SKM-1 (cell line): ENCODE data around the gene ABCC1.
A peak's percentile ranks its signal among the peaks of the same experiment; 100 is the strongest.
"Not testable (repeated sequence)": the region's sequence is repeated elsewhere in the genome, so short reads cannot be mapped to it uniquely, and the experiment has no call there.

ENCODE experiments used
- DNase-seq: peaks from one replicate; lab custom pipeline; 2025; ENCODE audit not compliant: unreplicated experiment; lab: John Stamatoyannopoulos, UW

ABCC1 gene

DNA sequence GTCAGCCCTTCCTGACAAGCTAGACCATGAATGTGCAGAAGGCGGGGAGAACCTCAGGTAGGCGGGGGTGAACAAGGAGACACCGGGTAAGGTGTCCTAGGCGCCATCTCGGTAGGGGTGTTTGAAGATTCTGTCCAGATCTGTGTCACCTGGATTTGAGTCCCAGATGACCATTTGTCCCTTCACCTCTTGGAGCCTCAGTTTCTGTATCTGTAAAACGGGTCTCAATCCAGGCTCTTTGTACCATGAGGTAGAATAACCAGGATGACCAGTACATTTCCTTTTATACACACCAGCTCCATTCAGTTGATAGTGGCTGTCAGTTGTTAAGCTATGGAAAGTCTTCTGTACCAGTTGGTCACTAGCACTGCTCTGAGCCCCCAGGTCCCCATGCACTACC, 187.2 kb downstream of the ABCC1 start:
- DNase-seq, result no peak

DNA sequence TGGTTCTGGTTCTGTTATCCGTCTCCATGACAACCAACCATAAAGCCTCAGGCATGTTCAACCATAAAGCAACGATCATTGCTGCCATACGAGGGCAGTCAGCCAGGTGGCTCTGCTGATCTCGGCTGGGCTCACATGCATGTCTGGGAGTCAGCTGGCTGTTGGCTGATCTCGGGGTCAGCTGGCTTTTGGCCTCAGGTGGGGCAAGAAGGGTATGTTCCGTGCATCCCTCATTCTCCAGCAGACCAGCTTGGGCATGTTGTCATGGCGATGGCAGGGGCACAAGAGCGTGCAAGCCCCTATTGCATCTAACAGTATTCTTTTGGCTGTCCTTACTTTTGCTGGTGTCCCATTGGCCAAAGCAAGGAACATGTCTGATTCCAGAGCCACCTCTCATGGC, 187.7 kb downstream of the ABCC1 start:
- no peak for DNase-seq

DNA sequence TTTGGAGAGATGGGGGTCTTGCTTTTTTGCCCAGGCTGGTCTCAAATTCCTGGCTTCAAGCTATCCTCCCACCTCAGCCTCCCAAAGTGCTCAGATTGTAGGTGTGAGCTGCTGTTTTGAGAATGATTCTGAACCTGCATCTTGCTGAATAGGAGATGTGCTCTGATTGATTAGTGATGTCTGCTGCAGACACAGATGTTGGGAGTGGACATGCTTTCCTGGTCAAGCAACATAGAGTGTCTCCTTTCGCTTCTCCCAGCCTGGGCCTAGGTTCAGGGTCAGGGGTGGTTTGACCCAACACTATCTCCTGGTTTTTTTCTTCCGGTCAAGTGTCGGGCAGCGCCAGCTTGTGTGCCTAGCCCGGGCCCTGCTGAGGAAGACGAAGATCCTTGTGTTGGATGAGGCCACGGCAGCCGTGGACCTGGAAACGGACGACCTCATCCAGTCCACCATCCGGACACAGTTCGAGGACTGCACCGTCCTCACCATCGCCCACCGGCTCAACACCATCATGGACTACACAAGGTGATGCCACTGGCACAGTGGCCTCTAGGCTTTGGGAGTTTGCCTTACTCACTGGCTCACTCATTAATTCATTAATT, 188.7 kb downstream of the ABCC1 start:
- no peak for DNase-seq

GRCh38 chr16:16139061-16139460, 189.6 kb downstream of the ABCC1 start:
- no peak for DNase-seq

DNA sequence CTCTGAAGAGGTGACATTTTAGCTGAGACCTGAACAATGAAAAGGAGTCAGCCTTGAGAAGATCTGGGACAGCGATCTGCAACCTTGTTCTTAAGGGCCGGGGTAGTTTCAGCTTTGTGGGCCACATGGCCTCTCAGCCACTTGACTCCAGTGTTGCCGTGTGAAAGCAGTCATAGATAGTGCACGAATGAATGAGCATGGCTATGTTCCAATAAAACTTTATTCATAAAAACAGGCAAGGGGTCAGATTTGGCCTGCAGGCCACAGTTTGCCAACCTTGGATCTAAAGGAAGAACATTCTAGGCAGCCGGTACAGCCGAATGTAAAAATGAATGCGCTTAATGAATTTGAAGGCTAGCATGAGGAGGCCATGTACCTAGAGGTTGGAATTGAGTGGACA, 190.4 kb downstream of the ABCC1 start:
- no peak for DNase-seq

DNA sequence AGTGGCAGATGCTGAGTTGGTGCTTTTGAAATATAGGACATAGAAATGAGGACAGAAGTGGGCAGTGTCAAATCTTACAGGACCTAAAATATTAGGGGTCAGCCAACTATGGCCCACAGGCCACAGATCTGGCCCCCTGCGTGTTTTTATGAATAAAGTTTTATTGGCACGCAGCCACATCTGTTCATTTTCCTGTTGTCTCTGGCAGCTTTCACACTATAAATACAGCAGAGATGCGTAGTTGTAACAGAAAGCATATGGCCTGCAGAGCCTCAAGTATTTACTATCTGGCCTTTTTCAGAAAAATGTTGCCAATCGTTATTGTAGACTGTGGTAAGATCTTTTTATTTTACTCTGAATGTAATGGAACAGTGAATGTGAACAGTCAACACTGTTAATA, 191.1 kb downstream of the ABCC1 start:
- no peak for DNase-seq

GRCh38 chr16:16141141-16141540, 191.7 kb downstream of the ABCC1 start:
- DNase-seq, result no peak

DNA sequence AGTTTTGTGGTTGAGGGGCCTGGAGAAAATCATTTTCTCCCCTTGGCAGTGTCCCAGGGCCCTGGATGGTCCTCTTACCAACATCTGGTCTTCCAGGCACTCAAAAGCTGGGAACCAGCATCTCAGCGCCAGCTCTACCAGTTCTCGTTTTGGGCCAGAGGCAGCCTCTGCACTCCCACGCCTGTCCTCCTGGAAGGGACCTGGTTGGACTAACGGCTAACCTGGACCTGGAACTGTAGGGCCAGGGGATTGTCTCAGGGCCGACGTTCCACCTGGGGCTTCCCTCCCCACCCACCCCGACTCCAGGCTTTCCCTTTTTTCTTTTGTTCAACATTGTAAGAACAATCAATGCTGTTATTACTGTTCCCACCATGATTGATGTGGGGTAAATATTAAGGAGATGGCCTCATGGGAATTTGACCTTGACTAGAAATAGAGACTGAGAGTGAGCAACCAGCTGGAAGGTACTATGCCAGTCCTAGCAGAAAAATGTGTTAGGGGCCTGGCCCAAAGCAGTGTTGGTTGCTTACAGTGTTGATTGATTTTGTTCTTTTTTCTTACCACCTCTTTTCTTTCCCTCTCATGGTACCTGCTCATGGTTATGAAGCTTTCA, 192.5 kb downstream of the ABCC1 start:
- no peak for DNase-seq

DNA sequence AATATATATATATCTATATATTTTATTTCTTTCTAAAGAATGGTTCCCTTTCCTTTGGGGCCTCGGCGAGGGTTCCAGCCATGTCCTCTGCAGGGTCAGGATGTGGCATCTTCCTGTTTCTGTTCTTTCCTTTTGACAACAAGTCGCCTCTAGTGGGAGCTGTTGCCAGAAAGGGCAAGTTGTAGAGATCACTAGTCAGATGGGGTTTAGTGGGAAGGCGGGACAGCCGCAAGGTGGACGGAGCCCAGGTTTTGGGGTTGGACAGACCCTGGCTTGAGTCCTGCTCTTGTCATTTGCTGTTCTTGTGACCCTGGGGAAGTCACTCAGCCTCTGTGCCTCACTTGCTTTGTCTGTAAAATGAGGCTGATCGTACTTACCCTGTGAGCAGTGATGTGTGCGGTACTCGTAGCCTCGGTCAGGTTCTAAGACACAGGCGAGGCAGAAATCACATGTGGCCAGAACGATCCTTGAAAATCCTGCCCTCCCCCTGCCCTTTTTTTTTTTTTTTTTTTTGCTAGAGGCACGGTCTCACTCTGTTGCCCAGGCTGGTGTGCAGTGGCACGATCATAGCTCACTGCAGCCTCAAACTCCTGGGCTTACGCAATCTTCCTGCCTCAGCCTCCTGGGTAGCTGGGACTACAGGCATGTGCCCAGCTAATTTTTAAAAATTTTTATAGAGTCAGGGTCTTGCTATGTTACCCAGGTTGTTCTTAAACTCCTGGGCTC, 193.8 kb downstream of the ABCC1 start:
- DNase-seq, result peak; percentile 67

DNA sequence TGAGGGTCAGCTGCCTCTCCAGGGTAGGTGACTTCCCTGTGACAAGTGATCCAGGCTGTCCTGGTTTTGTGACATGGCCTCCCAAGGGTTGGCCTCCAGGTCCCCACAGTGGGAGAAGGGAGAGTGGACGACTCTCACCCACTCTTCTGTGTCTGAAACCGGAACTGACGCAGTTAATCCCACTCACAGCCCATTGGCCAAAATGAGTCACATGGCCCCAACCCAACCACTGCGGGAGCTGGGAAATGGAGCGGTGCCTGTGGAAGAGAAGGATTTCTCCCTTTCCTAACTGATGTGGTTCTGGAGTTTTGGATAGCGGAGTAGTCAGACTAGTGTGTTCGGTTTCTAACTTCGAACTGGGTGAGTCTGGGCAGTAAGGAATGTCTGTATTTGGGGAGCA, 194.5 kb downstream of the ABCC1 start:
- no peak for DNase-seq

GRCh38 chr16:16144416-16144815, 195.0 kb downstream of the ABCC1 start:
- DNase-seq, result no peak

GRCh38 chr16:16145286-16145685, 195.9 kb downstream of the ABCC1 start:
- DNase-seq, result no peak

DNA sequence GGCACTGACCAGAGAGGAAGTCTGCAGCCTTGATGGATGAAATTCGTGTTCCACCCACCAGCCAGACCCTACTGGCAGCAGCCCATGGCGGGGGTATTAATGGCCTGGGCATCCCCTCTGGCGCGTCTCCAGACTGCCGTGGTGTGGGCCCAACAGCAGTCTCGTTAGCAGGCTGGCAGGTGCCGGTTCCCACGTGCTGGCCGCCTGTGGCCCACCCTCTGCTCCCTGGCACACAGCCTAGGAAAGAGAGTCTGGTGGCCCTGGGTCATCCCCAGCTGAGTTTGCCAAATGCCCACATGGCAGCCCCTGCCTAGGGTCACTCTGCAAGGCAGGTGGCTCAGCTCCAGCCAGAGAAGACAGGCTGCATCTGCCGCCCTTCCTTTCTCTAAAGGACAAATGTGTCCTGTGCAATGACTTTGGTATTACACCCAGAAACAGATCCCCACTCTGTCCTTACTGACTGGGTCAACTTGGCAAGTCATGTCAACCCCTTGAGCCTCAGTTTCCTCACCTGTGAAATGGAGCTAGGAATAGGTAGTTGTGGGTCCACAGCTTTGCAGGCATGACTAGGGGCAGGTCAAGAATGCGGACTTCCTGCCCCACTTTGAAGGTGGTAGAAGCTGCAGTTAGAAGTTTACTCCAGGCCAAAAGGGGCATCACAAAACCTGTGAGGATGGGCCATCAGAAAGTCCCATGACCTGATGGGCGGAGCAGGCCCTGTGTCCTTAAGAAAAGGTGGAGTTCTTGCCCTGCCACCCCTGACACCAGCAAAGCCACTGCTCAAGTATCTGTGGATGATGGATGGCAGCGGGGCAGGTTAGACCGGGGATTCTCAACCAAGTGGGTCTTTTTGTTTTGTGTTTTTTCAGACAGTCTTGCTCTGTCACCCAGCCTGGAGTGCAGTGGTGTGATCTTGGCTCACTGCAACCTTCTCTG, 197.2 kb downstream of the ABCC1 start:
- no peak for DNase-seq

- no peak for DNase-seq
Measured at GRCh38 chr16:16147316-16147999, 198.0 kb downstream of the ABCC1 start.

- not testable (repeated sequence) for DNase-seq
Measured at GRCh38 chr16:16148000-16148599, 198.7 kb downstream of the ABCC1 start.

DNA sequence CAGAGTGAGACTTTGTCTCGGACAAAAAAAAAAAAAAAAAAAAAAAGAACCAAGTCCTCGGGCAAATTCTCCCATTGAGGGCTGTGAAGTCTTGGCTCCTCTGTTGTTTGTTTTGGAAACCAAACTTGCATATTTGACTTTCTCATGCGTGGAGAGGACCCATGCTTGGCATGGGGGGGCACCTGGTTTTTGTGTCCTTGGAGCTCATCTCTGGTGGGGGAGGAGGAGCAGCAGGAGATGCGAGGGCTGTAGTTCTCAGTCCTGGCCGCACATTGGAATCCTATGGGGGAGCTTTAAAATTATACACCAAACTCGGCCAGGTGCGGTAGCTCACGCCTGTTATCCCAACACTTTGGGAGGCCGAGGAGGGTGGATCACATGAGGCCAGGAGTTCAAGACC, 199.3 kb downstream of the ABCC1 start:
- no peak for DNase-seq

- no peak for DNase-seq
Measured at GRCh38 chr16:16149710-16150116, 200.3 kb downstream of the ABCC1 start.

- DNase-seq, result no peak
Measured at GRCh38 chr16:16150117-16150877, 200.9 kb downstream of the ABCC1 start.

- no peak for DNase-seq
Measured at GRCh38 chr16:16150878-16151152, 201.4 kb downstream of the ABCC1 start.

DNA sequence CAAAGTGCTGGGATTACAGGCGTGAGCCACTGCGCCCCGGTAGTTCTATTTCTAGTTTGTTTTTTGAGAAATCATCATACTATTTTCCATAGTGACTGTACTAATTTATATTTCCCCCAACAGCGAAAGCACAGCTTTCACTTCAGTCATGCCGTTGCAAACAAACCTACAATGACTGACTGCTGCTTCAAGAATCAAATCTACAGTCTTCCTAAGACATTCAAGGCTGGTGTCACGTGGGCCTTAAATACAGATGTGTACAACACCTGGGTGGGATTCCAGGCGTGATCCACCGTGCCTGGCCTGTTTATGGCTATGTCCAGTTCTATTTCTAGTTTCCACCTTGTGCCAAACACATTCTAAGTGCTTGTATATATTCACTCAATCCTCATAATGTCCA, 201.9 kb downstream of the ABCC1 start:
- no peak for DNase-seq
